ENCODE data around the gene FBXO21.

FBXO21 gene

DNA sequence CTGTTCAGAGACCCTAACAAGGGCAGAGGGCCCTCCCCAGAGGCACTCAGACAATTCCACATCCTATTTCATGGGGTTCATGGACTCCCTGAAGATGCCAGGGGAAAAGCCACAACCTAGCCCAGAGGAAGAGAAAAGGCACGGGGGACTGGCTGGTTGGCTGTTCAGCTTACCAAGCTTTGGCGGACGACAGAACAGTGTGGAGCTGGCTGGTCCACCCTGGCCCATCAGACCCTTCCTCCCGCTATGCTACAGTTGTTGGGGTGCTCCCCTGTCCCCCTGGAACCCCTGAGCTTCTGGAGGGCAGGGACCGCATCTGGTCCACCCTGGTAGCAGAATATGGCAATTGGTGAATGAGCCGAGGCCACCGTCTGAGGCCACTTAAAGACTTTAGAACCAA lies 97.4 kb downstream of the FBXO21 start:
- H3K4me3 ChIP-seq (ENCODE audit: insufficient read depth, low read depth, low read length, poor library complexity, severe bottlenecking), result no peak overlapping the region
- H3K27ac ChIP-seq (ENCODE audit: insufficient read depth, low read length, poor library complexity, severe bottlenecking), result no peak overlapping the region
- DNase-seq, result no peak
- H3K27me3 ChIP-seq (replicated peaks; ENCODE audit: control insufficient read depth, insufficient read depth, low read length, poor library complexity, severe bottlenecking), result no peaks in the 10 kb centered on the region
- H3K36me3 ChIP-seq (ENCODE audit: control insufficient read depth, insufficient read depth, low read length), result no peaks in the 10 kb centered on the region
- no peaks in the 10 kb centered on the region for H3K4me1 ChIP-seq (ENCODE audit: control insufficient read depth, insufficient read depth, low read length, poor library complexity, severe bottlenecking)
- H3K9me3 ChIP-seq (ENCODE audit: control insufficient read depth, low read length), result no peaks in the 10 kb centered on the region

DNA sequence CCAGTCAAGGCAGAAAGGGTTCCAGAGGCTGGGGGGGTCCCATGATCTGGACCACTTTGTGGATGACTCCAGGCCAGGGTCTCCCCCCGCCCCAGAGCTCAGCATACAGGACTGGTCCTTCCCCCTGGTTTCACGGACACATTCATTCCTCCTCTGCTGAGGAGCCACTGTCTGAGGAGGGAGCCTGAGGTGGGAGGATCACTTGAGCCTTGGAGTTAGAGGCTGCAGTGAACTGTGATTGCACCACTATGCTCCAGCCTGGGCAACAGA lies 97.8 kb downstream of the FBXO21 start:
- Histone ChIP-seq H3K27me3 (replicated peaks; ENCODE audit: control insufficient read depth, insufficient read depth, low read length, poor library complexity, severe bottlenecking) (no peaks in the 10 kb centered on the region), H3K9me3 (ENCODE audit: control insufficient read depth, low read length) (no peaks in the 10 kb centered on the region), H3K4me3 (ENCODE audit: insufficient read depth, low read depth, low read length, poor library complexity, severe bottlenecking) (no peak overlapping the region), H3K4me1 (ENCODE audit: control insufficient read depth, insufficient read depth, low read length, poor library complexity, severe bottlenecking) (no peaks in the 10 kb centered on the region), H3K27ac (ENCODE audit: insufficient read depth, low read length, poor library complexity, severe bottlenecking) (no peak overlapping the region), H3K36me3 (ENCODE audit: control insufficient read depth, insufficient read depth, low read length) (no peaks in the 10 kb centered on the region)
- DNase-seq, result no peak
